WTC11 (cell line): Measurements from ENCODE around the gene STK24. TPM values are rescaled to one million over a fixed set of nuclear protein-coding genes. Genes with fewer than 3 reads are reported as not detected.
A peak's percentile ranks its signal among the peaks of the same experiment; 100 is the strongest.

Experiments
- ATAC-seq: fragments of 200-7000 bp; cut with Tn5 transposase; 2 replicates; pipeline ENCODE4 v1.10.0; 2021; ENCODE audit warnings: mild to moderate bottlenecking, moderate library complexity
- CTCF ChIA-PET: fragments of 300-600 bp; sonication (Branson Sonifier 250); formaldehyde crosslinking; loops from one replicate; lab custom pipeline; 2021; ENCODE audit warnings: antibody characterized with exemption; lab: Charles Lee
- POLR2A ChIA-PET: fragments of 350-600 bp; sonication (Branson Sonifier 250); formaldehyde crosslinking; loops from one replicate; lab custom pipeline; 2021; ENCODE audit warnings: antibody characterized with exemption; lab: Charles Lee
- DNase-seq: peaks from one replicate; pipeline ENCODE4 v3.0.0; 2021; ENCODE audit warnings: low spot score
- H3K27ac Mint-ChIP-seq: 2 replicates; pipeline ENCODE4 v1.8.0; 2021; ENCODE audit warnings: mixed read lengths
- H3K27me3 Mint-ChIP-seq: 2 replicates; pipeline ENCODE4 v1.8.0; 2021; ENCODE audit warnings: low read depth, mild to moderate bottlenecking, moderate library complexity, mixed read lengths
- H3K36me3 Mint-ChIP-seq: 2 replicates; pipeline ENCODE4 v1.8.0; 2021; ENCODE audit warnings: mixed read lengths
- H3K4me1 Mint-ChIP-seq: 2 replicates; pipeline ENCODE4 v1.8.0; 2022; ENCODE audit warnings: mixed read lengths
- H3K4me3 Mint-ChIP-seq: 2 replicates; pipeline ENCODE4 v1.8.0; 2021; ENCODE audit warnings: mild to moderate bottlenecking, moderate library complexity, mixed read lengths
- H3K9me3 Mint-ChIP-seq: 2 replicates; pipeline ENCODE4 v1.8.0; 2021; ENCODE audit warnings: mixed read lengths
- ARID4B ChIP-seq: sonication (generic); formaldehyde crosslinking; IDR thresholded peaks from 2 replicates; pipeline ENCODE4 v1.8.0; 2023; ENCODE audit warnings: missing genetic modification reagents, mild to moderate bottlenecking, borderline replicate concordance
- CBFB ChIP-seq: sonication (generic); formaldehyde crosslinking; IDR thresholded peaks from 2 replicates; pipeline ENCODE4 v1.8.1; 2022; ENCODE audit warnings: mild to moderate bottlenecking, low read depth, missing genetic modification reagents
- ESRRA ChIP-seq: sonication (generic); formaldehyde crosslinking; IDR thresholded peaks from 2 replicates; pipeline ENCODE4 v1.8.1; 2022; ENCODE audit warnings: mild to moderate bottlenecking, missing genetic modification reagents, borderline replicate concordance
- FOXJ3 ChIP-seq: sonication (generic); formaldehyde crosslinking; IDR thresholded peaks from 2 replicates; pipeline ENCODE4 v1.9.0; 2021; ENCODE audit warnings: missing genetic modification reagents, mild to moderate bottlenecking, borderline replicate concordance
- GRHL2 ChIP-seq: fragments of 250-450 bp; sonication (Bioruptor Pico); IDR thresholded peaks from 2 replicates; pipeline ENCODE4 v1.8.0; 2022; ENCODE audit warnings: mild to moderate bottlenecking, moderate library complexity; ENCODE audit not compliant: insufficient replicate concordance, severe bottlenecking
- KAT7 ChIP-seq: sonication (generic); formaldehyde crosslinking; IDR thresholded peaks from 2 replicates; pipeline ENCODE4 v1.8.1; 2023; ENCODE audit warnings: missing genetic modification reagents, mild to moderate bottlenecking, borderline replicate concordance
- MXD4 ChIP-seq: fragments of 250-450 bp; sonication (Bioruptor Pico); IDR thresholded peaks from 2 replicates; pipeline ENCODE4 v1.8.0; 2021; ENCODE audit warnings: mild to moderate bottlenecking, moderate library complexity, borderline replicate concordance
- NFYB ChIP-seq: sonication (generic); formaldehyde crosslinking; conservative IDR thresholded peaks from 2 replicates; pipeline ENCODE4 v1.8.0; 2022; ENCODE audit warnings: low read depth, missing genetic modification reagents
- OVOL2 ChIP-seq: fragments of 250-450 bp; sonication (Bioruptor Pico); IDR thresholded peaks from 2 replicates; pipeline ENCODE4 v1.9.0; 2021; ENCODE audit warnings: mild to moderate bottlenecking, borderline replicate concordance
- PRRX2 ChIP-seq: fragments of 250-450 bp; sonication (Bioruptor Pico); IDR thresholded peaks from 2 replicates; pipeline ENCODE4 v1.8.0; 2021; ENCODE audit warnings: mild to moderate bottlenecking
- RORB ChIP-seq: fragments of 250-450 bp; sonication (Bioruptor Pico); IDR thresholded peaks from 2 replicates; pipeline ENCODE4 v1.9.0; 2021; ENCODE audit warnings: mild to moderate bottlenecking
- SMAD3 ChIP-seq: sonication (generic); formaldehyde crosslinking; IDR thresholded peaks from 2 replicates; pipeline ENCODE4 v1.8.0; 2022; ENCODE audit warnings: missing genetic modification reagents, mild to moderate bottlenecking, borderline replicate concordance
- TCF7 ChIP-seq: sonication (generic); formaldehyde crosslinking; IDR thresholded peaks from 2 replicates; pipeline ENCODE4 v1.8.0; 2022; ENCODE audit warnings: mild to moderate bottlenecking, low read depth, missing genetic modification reagents, moderate library complexity
- USF2 ChIP-seq: sonication (generic); formaldehyde crosslinking; IDR thresholded peaks from 2 replicates; pipeline ENCODE4 v1.8.1; 2023; ENCODE audit warnings: mild to moderate bottlenecking, missing genetic modification reagents, moderate library complexity
- ZNF232 ChIP-seq: sonication (generic); formaldehyde crosslinking; IDR thresholded peaks from 2 replicates; pipeline ENCODE4 v1.8.0; 2022; ENCODE audit warnings: mild to moderate bottlenecking, missing genetic modification reagents
- ZNF317 ChIP-seq: sonication (generic); formaldehyde crosslinking; IDR thresholded peaks from 2 replicates; pipeline ENCODE4 v1.8.1; 2023; ENCODE audit warnings: low read depth, mild to moderate bottlenecking, moderate library complexity, missing genetic modification reagents, borderline replicate concordance
- ZNF512 ChIP-seq: sonication (generic); formaldehyde crosslinking; IDR thresholded peaks from 2 replicates; pipeline ENCODE4 v1.8.1; 2022; ENCODE audit warnings: missing genetic modification reagents, borderline replicate concordance
- total RNA-seq: library from RNA; stranded (reverse); gene quantifications from 3 replicates; pipeline ENCODE4 v1.2.3, GENCODE V29; 2021

The STK24 gene
- total RNA-seq, 1 experiment from 2014 or later: 138 TPM

- no peak for TF ChIP-seq ESRRA (CRISPR knock-in tag)
- no peak for TF ChIP-seq OVOL2
- TF ChIP-seq GRHL2 (CRISPR knock-in tag): no peak
- no peak for TF ChIP-seq NFYB (CRISPR knock-in tag)
- no peak for TF ChIP-seq ZNF317 (CRISPR knock-in tag)
- TF ChIP-seq PRRX2 (CRISPR knock-in tag): no peak
- no peak for TF ChIP-seq TCF7
- no peak for TF ChIP-seq FOXJ3 (CRISPR knock-in tag)
Observed at GRCh38 chr13:98460516-98460915, 116.4 kb downstream of the STK24 start (continued).

- TF ChIP-seq RORB (no peak), OVOL2 (no peak), SMAD3 (CRISPR knock-in tag) (no peak), KAT7 (CRISPR knock-in tag) (no peak), MXD4 (no peak), ZNF232 (no peak)
- TF ChIP-seq, all 79 proteins: peak for 0
- CTCF ChIA-PET: interaction anchor here (0.6 kb wide), 1 partner anchor 186 kb away, joined by 4 read pairs; no protein-coding TSS in a partner anchor
- ATAC-seq: no peak
- no peak for DNase-seq
- no peaks in the 10 kb centered on the region for H3K9me3 Mint-ChIP-seq
- peaks cover 61% of the 10 kb centered on the region for H3K36me3 Mint-ChIP-seq
- peak overlapping the region; percentile 86; the same call in 1 of the 2 replicates for H3K27ac Mint-ChIP-seq
- H3K4me1 Mint-ChIP-seq: peaks cover 9% of the 10 kb centered on the region
- no peak overlapping the region for H3K4me3 Mint-ChIP-seq
- H3K27me3 Mint-ChIP-seq: no peaks in the 10 kb centered on the region
- POLR2A ChIA-PET: no interaction called here
Observed at GRCh38 chr13:98459721-98460370, 117.1 kb downstream of the STK24 start.

GRCh38 chr13:98459171-98459681, 117.7 kb downstream of the STK24 start:
- Mint-ChIP-seq H3K9me3 (no peaks in the 10 kb centered on the region), H3K4me3 (no peak overlapping the region), H3K4me1 (peaks cover 9% of the 10 kb centered on the region), H3K27ac (peak overlapping the region; percentile 86; the same call in 1 of the 2 replicates), H3K36me3 (peaks cover 63% of the 10 kb centered on the region), H3K27me3 (no peaks in the 10 kb centered on the region)
- DNase-seq: no peak
- TF ChIP-seq ARID4B (CRISPR knock-in tag): no peak
- TF ChIP-seq CBFB (CRISPR knock-in tag): no peak
- no peak for TF ChIP-seq ZNF512 (CRISPR knock-in tag)
- TF ChIP-seq USF2: no peak
- no peak for ATAC-seq
- ChIA-PET POLR2A (no interaction called here), CTCF (interaction anchor here (0.6 kb wide), 1 partner anchor 186 kb away, joined by 4 read pairs; no protein-coding TSS in a partner anchor)
